ENCODE measurements around the gene MICU2.

Gene MICU2

GRCh38 chr13:21478881-21479808 is 124.8 kb downstream of the MICU2 start:
- DNase-seq = no peak

DNA sequence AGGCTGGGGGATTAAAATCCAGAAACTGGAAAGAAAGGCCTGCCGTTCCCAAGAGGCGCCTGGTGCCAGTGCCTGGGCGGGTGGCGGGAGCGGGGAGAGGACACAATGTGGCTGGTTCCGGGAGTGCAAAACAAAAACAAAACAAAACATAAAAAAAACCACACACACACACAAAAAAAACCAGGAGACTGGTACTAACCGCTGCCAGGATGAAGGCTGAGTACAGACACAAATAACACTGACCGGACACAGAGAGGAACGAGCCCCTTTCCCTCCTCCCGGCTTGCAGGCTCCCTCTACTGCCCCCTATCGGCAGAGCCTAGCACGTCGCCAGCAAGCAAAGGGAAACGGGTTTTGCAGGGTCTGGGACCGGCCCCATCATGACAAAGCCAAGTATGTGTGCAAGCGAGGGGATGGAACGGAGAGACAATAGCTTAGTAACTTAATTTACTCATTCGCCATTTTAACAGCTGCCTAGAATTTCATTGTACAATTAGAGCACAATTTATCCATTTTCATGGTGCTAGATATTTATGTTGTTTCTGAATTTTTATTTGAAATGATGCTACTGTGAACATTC is 127.0 kb downstream of the MICU2 start:
- DNase-seq = peak; percentile 72

GRCh38 chr13:21475115-21475514 is 128.9 kb downstream of the MICU2 start:
- no peak for DNase-seq

- no peak for DNase-seq
These were observed 133.2 kb downstream of the MICU2 start for GRCh38 chr13:21470785-21471184.

DNA sequence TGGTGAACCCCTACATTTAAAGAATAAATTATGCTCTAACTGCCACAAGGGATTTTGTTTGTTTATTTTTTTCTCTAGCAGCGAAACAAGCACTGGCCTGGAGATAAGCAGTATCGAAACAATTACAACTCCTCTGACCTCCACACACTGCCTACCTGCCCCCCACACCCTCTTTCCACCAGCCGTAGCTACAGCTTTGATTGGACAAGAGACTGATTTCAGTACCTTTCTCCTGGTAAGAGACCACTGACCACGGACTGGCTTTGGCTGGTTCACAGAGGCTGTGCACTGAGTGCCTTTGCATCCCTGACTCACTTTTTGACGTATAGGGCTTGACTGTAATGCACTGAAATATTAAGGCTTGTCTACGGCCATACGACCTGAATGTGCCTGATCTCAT is 137.4 kb downstream of the MICU2 start:
- DNase-seq = no peak

DNA sequence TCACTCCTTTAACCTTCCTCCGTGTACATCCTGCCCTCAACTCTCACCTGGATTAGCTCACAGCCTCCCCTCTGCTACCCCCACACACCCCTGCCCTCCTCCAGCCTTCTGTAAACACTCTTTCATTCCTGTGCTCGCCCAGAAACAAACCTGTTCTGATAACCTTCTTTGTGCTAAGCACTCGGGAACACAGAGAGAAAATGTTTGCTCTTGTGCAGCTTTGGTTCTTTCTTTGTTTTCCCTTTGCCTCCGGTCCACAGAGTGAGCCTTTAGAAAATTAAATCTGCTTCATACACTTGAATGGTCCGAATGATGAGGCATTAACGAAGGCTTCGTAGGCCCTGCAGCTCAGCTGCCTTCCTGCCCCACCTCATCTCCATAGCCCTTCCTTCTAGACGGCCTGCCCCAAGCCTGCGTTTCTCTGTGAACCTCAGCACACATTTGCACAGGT is 138.2 kb downstream of the MICU2 start:
- DNase-seq = no peak

GRCh38 chr13:21463424-21463823 is 140.5 kb downstream of the MICU2 start:
- no peak for DNase-seq

GRCh38 chr13:21461131-21461530 is 142.8 kb downstream of the MICU2 start:
- no peak for DNase-seq

DNA sequence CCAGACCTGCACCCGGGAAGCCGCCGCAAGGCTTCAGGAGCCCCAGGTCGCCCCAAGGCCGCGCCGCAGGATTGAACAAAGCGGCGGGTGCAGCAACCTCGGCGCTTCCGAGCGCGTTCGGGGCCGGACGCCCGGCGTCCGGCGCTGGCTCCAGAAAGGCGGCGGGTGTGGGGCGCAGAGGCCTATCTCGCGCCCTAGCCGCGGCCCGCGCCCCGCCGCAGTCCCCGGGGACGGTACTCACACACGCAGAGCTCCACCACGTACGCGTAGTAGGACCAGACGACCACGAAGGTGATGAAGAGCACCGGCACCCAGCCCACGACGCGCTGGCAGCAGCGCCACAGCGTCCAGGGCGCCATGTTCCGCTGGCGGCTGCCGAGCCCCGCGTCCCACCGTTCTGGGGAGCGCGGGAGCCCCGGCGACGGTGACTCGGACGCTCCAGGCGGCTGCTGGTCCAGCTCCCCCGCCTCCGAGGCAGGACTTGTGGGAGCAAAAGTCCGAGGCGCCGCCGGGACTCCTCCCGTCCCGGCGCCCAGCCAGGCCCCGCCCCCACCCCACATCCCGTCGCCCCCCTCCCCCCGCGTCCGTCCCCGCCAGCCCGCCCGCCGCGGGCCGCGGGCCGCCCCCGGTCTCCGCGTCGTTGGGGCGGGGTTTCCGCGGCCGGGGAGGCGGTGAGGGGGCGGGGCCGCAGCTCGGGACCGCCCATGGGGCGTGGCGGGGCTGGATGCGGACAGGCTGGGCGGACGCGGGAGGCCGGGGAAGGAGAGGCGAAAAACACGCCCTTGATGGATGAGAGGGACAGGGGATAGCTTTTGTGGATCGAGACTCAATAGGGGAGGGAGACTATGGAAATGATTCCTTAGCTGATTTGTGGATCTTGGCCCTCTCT is 144.9 kb downstream of the MICU2 start, which contains the start of gene ZDHHC20:
ZDHHC20 (minus strand) TSS at position 491 of the 889 bp plus-strand sequence; CDS start at position 359, 132 bp downstream.
- peak; percentile 92 for DNase-seq

DNA sequence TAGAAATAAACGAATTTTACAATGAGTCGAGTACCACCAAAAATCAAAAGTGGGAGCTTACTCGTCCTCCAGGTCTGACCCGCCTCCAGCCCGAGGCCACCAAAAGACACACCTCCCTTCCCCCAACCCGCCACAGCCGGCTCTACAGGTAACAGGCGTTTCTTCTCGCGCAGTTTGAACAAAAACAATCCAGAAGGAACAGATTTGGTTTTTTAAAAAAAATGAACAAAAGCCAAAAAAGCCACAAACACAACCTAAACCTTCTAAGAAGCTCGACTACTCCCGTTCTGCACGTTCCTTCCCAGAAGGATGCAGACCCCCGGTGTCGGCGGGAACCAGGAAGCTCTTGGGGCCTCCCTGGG is 145.5 kb downstream of the MICU2 start:
- peak; percentile 32 for DNase-seq

DNA sequence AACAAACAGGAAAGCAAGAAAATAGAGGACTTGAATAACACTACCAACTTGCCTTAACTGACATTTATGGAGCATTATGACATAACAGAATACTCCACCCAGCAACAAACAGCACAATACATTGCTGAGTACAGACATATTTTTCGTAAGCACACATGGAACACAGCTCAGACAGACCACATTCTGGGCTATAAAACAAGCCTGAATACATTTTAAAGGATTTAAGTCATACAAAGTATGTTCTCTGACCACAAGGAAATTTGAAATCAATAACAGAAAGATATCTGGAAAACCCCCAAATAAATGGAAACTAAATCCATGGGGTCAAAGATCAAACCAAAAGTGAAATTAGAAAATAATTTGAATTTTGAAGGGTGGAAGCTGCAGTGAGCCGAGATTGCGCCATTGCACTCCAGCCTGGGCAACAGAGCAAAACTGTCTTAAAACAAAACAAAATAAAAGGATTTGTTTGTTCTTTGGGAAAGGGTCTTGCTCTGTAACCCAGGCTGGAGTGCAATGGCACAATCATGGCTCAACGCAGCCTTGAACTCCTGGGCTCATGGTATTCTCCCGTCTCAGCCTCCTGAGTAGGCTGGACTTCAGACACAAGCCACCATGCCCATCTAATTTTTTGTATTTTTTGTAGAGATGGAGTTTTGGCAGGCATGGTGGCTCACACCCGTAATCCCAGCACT is 150.4 kb downstream of the MICU2 start:
- DNase-seq = no peak

DNA sequence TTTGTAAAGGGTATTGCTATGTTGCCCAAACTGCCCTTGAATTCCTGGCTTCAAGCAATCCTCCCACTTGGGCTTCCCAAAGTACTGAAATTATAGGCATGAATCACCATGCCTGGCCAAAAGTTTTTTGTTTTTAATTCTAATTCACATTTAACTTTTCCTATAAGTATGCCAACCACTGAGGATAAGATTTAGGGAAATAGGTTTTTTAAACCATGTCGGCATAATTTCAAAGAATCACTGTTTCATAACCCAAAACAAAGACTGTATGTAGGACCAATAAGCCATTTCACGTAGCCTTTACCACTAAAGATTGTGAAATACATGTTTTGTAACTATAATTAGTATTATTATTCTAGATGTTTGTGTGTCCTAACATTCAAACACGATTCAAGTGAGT is 153.0 kb downstream of the MICU2 start:
- no peak for DNase-seq

GRCh38 chr13:21446656-21447055 is 157.3 kb downstream of the MICU2 start:
- DNase-seq = no peak

DNA sequence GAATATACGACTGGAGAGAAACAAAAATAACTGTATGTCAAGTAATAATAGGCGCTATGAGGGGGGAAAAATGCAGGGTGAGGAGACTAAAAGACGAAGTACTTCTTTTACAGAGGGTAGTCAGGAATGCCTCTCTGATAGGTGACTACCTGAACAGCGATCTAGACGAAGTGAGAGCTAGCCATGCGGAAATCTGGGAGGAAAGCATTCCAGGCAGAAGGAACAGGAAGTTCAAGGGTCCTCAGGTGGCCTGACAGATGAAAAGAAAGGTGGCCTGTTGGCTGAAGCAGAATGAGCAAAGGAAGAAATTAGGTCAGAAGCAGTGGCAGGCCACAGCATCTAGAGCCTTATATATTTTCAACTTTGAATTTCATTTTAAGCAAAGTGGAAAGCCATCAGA is 158.2 kb downstream of the MICU2 start:
- DNase-seq = no peak

DNA sequence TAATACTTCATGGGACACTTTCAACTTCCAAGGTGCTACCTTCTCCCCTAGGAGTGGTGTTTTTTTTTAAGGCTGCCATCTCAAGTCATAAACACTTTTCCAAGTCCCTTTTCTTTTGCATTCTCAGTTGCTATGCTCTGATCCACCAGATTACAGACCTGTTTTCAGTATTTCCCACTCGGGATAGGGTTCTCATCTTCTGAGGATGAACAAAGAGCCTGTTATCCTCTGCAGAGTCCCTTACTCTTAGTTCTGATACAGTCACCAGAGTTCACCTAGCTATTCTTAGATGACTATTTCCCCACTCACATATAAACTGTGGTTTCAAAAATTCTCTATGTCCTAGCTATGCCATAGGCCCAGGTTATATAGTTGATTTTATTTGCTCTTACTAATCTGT is 160.8 kb downstream of the MICU2 start:
- no peak for DNase-seq
